SK-N-MC (cell line): ENCODE data around the gene MAP2.

Experiments
- DNase-seq: peaks from one replicate; pipeline ENCODE4 v3.0.0-alpha.2; 2011; ENCODE audit warnings: low read depth, low spot score
- H3K27ac ChIP-seq: fragments of 200-600 bp; sonication (generic); 2 replicates; pipeline ENCODE4 v1.5.1; 2016; ENCODE audit warnings: mixed run types
- H3K36me3 ChIP-seq: fragments of 200-600 bp; sonication (generic); 2 replicates; pipeline ENCODE4 v1.6.1; 2017; ENCODE audit warnings: antibody characterized with exemption, low read length, mixed read lengths; ENCODE audit not compliant: insufficient read depth
- H3K4me3 ChIP-seq: fragments of 200-600 bp; sonication (generic); 2 replicates; pipeline ENCODE4 v1.5.1; 2016
- H3K9ac ChIP-seq: fragments of 200-600 bp; sonication (generic); 2 replicates; pipeline ENCODE4 v1.8.0; 2017; ENCODE audit warnings: mixed run types, mixed read lengths; ENCODE audit not compliant: insufficient read length
- H3K9me3 ChIP-seq: fragments of 200-600 bp; sonication (generic); 2 replicates; pipeline ENCODE4 v1.6.1; 2017; ENCODE audit warnings: low read depth, mild to moderate bottlenecking, antibody characterized with exemption, low read length, moderate library complexity, mixed read lengths
- EZH2 ChIP-seq: fragments of 200-600 bp; sonication (generic); IDR thresholded peaks from one replicate; pipeline ENCODE4 v1.6.1; 2017; ENCODE audit warnings: antibody characterized with exemption
- FOXP2 ChIP-seq: optimal IDR thresholded peaks from 2 replicates; pipeline ENCODE3; 2011; ENCODE audit warnings: mild to moderate bottlenecking, moderate library complexity; ENCODE audit not compliant: insufficient read depth; ENCODE audit errors: extremely low read length, control extremely low read depth
- POLR2AphosphoS5 ChIP-seq: IDR thresholded peaks from 2 replicates; pipeline ENCODE4 v1.6.1; 2012; ENCODE audit warnings: mild to moderate bottlenecking, low read depth, low read length, borderline replicate concordance

The MAP2 gene

GRCh38 chr2:209499069-209499468, 75.2 kb downstream of the MAP2 start:
- H3K36me3 ChIP-seq: no peaks in the 10 kb centered on the region
- no peak overlapping the region for H3K4me3 ChIP-seq
- DNase-seq: no peak
- TF ChIP-seq EZH2 (no peak), FOXP2 (no peak)
- peak overlapping the region; percentile 63 for H3K27ac ChIP-seq
- H3K9ac ChIP-seq: no peak overlapping the region
- no peaks in the 10 kb centered on the region for H3K9me3 ChIP-seq

DNA sequence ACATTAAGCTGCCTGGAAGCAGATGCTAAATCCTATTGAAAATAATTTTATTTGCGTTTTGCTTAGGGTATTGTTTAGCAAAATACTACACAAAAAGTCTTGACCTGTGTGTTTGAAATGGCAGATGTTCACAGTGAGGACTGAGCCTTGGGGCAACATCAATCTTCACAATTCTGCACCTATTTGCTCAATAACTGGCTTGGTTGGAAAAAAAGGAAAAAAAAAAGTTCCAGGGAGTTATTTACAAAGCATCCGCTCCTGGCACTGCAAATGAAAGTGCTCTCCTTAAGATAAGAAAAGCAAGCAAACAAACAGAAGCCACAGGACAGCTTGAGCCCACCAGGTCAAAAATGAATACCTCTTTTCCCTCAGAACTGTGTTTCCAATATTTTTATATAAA, 77.7 kb downstream of the MAP2 start:
- H3K4me3 ChIP-seq: no peak overlapping the region

DNA sequence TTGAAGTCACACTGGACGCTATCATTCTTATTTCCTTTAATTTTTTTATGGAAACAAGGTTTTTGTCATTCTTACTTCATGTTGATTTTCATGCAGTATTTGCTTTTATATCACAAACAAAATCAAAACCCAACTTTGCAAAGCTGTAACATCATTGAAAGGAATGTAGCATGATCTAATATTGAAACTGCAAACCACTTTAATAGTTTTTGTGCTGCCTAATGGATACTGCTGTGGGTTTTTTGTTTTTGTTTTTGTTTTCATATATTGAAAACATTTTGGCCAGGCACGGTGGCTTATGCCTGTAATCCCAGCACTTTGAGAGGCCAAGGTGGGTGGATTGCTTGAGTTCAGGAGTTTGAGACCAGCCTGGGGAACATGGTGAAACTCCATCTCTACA, 81.6 kb downstream of the MAP2 start:
- Histone ChIP-seq H3K9ac (no peak overlapping the region), H3K9me3 (no peaks in the 10 kb centered on the region), H3K36me3 (no peaks in the 10 kb centered on the region), H3K4me3 (no peak overlapping the region), H3K27ac (no peak overlapping the region)
- TF ChIP-seq FOXP2 (no peak), EZH2 (no peak), POLR2AphosphoS5 (no peak)
- no peak for DNase-seq

More for the DNA sequence above, 77.7 kb downstream of the MAP2 start:
- no peak overlapping the region for H3K9ac ChIP-seq
- no peak overlapping the region for H3K27ac ChIP-seq
- H3K9me3 ChIP-seq: no peaks in the 10 kb centered on the region
- H3K36me3 ChIP-seq: no peaks in the 10 kb centered on the region
- TF ChIP-seq EZH2 (no peak), FOXP2 (no peak), POLR2AphosphoS5 (no peak)
- no peak for DNase-seq

DNA sequence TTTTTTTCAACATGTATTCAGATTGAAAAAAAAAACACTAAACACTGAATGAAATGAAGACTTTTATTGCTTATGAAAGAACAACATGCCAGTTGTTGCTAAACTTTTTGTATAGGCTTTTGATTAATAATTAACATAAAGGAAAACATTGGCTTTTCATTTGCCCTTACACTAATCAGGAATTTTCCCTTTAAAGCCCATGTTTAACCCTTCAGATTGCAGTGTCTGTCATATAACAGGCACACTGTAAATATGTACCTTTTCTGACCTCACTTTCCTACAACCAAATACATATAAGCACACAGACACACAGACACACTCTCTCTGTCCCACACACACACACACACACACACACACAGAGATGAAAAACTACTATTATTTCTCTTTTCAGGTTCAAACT, 84.4 kb downstream of the MAP2 start:
- Histone ChIP-seq H3K36me3 (no peaks in the 10 kb centered on the region), H3K9ac (no peak overlapping the region)

GRCh38 chr2:209511637-209512036, 87.8 kb downstream of the MAP2 start:
- TF ChIP-seq POLR2AphosphoS5 (no peak), EZH2 (no peak), FOXP2 (no peak)
- Histone ChIP-seq H3K27ac (no peak overlapping the region), H3K9ac (no peak overlapping the region), H3K9me3 (no peaks in the 10 kb centered on the region), H3K36me3 (no peaks in the 10 kb centered on the region), H3K4me3 (no peak overlapping the region)
- DNase-seq: no peak

More for the DNA sequence above, 84.4 kb downstream of the MAP2 start:
- Histone ChIP-seq H3K9me3 (no peaks in the 10 kb centered on the region), H3K4me3 (no peak overlapping the region), H3K27ac (no peak overlapping the region)
- no peak for DNase-seq
- no peak for TF ChIP-seq FOXP2
- no peak for TF ChIP-seq EZH2
- no peak for TF ChIP-seq POLR2AphosphoS5

DNA sequence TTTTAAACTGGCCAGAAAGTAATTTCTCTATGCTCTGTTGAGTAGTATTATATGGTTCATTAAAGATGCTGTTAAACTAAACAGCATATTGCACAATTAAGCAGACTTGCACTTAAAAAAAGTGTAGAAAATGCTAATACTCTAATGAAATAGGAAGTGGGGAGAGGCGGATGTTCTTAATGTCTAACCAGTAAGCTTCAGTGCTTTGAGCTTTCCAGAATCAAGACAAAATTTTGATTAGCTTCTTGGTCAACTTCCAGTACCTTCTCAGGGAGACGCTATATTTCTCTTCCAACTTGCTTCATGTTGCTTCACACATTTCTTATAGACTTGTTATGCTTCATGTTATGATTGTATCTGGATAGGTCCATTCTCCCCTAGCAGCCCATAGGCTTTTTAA, 89.1 kb downstream of the MAP2 start:
- no peak for TF ChIP-seq FOXP2
- no peak for TF ChIP-seq EZH2
- TF ChIP-seq POLR2AphosphoS5: peak; percentile 36; the same call in 1 of the 2 replicates
- H3K4me3 ChIP-seq: no peak overlapping the region
- H3K36me3 ChIP-seq: no peaks in the 10 kb centered on the region
- peak overlapping the region; percentile 78; the same call in 1 of the 2 replicates for H3K27ac ChIP-seq
- H3K9ac ChIP-seq: no peak overlapping the region
- H3K9me3 ChIP-seq: no peaks in the 10 kb centered on the region
- peak; percentile 55 for DNase-seq

GRCh38 chr2:209517436-209517835, 93.6 kb downstream of the MAP2 start:
- no peaks in the 10 kb centered on the region for H3K9me3 ChIP-seq
- H3K4me3 ChIP-seq: no peak overlapping the region
- H3K36me3 ChIP-seq: no peaks in the 10 kb centered on the region
- no peak for TF ChIP-seq EZH2
- TF ChIP-seq FOXP2: no peak
- TF ChIP-seq POLR2AphosphoS5: no peak
- H3K27ac ChIP-seq: no peak overlapping the region
- H3K9ac ChIP-seq: no peak overlapping the region
- DNase-seq: no peak

DNA sequence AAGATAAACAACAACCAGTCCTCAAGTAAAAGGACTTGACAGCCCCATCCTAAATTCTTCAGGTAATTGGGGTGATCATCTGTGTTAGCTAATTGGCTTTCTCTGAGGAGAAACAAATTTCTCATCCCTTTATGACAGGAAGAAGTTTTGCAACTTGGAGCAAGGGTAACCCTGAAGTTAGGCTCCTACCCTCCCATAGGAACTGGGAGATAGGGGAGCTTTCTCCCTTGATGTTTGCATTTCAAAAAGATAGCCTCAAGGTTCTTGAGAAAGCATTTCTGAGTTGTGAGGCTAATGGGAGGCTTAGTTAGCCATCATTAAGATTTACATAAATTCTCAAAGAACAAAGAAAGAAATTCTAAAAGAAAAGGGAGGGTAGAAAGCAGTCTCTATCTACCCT, 95.4 kb downstream of the MAP2 start:
- no peak overlapping the region for H3K4me3 ChIP-seq
- no peaks in the 10 kb centered on the region for H3K36me3 ChIP-seq
- no peaks in the 10 kb centered on the region for H3K9me3 ChIP-seq
- H3K27ac ChIP-seq: no peak overlapping the region
- DNase-seq: no peak
- no peak for TF ChIP-seq EZH2
- TF ChIP-seq POLR2AphosphoS5: no peak
- TF ChIP-seq FOXP2: no peak
- H3K9ac ChIP-seq: no peak overlapping the region

GRCh38 chr2:209519906-209520305, 96.1 kb downstream of the MAP2 start:
- H3K27ac ChIP-seq: no peak overlapping the region
- H3K4me3 ChIP-seq: no peak overlapping the region
- H3K9me3 ChIP-seq: no peaks in the 10 kb centered on the region
- TF ChIP-seq FOXP2 (no peak), EZH2 (no peak), POLR2AphosphoS5 (no peak)
- H3K9ac ChIP-seq: no peak overlapping the region
- H3K36me3 ChIP-seq: no peaks in the 10 kb centered on the region
- no peak for DNase-seq
